ENCODE measurements around the gene EEF1G.

DNA sequence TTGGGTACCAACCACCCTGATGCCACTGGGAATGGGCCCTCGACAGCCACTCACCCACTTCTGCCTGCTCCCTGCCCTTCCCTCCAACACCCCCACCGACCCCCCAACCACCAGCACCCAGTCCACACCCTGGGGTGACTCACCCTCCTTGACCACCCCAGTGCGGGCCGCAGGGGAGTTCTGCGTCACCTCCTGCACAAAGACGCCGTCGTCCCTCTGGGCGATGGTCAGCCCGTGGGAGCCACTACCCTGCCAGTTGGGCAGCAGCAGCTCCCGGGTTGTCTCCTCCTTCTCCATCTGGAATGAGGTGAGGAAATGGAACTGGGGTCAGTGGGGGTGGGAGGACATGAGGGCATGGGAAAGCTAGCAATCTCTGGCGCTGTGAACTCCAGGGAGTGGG, 37.9 kb downstream of the EEF1G start:
- no peak for TF ChIP-seq CTCF (conservative IDR thresholded peaks at IDR 0.05; ENCODE audit: low read depth, low read length)
- TF ChIP-seq EZH2phosphoT487 (IDR thresholded peaks at IDR 0.05; ENCODE audit: borderline replicate concordance, low read length) = no peak
